DMS 273 treated with DMSO at 0.1 percent for 48 hours (cell line): ENCODE data around the gene IL6.
"Not testable (repeated sequence)": the region's sequence is repeated elsewhere in the genome, so short reads cannot be mapped to it uniquely, and the experiment has no call there.

ENCODE experiments used
- DNase-seq: peaks from one replicate; lab custom pipeline; 2025; lab: John Stamatoyannopoulos, UW

The IL6 gene

DNA sequence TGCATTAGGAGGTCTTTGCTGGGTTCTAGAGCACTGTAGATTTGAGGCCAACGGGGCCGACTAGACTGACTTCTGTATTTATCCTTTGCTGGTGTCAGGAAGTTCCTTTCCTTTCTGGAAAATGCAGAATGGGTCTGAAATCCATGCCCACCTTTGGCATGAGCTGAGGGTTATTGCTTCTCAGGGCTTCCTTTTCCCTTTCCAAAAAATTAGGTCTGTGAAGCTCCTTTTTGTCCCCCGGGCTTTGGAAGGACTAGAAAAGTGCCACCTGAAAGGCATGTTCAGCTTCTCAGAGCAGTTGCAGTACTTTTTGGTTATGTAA is 675 bp downstream of the IL6 start:
- DNase-seq: no peak

DNA sequence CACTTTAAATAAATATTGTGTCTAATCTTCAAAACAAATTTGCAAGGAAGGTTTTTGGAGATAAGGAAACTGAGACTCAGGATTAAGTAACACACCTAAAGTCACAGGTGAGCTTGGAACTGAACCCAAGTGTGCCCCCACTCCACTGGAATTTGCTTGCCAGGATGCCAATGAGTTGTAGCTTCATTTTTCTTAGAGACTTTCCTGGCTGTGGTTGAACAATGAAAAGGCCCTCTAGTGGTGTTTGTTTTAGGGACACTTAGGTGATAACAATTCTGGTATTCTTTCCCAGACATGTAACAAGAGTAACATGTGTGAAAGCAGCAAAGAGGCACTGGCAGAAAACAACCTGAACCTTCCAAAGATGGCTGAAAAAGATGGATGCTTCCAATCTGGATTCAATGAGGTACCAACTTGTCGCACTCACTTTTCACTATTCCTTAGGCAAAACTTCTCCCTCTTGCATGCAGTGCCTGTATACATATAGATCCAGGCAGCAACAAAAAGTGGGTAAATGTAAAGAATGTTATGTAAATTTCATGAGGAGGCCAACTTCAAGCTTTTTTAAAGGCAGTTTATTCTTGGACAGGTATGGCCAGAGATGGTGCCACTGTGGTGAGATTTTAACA is 1.5 kb downstream of the IL6 start:
- no peak for DNase-seq

DNA sequence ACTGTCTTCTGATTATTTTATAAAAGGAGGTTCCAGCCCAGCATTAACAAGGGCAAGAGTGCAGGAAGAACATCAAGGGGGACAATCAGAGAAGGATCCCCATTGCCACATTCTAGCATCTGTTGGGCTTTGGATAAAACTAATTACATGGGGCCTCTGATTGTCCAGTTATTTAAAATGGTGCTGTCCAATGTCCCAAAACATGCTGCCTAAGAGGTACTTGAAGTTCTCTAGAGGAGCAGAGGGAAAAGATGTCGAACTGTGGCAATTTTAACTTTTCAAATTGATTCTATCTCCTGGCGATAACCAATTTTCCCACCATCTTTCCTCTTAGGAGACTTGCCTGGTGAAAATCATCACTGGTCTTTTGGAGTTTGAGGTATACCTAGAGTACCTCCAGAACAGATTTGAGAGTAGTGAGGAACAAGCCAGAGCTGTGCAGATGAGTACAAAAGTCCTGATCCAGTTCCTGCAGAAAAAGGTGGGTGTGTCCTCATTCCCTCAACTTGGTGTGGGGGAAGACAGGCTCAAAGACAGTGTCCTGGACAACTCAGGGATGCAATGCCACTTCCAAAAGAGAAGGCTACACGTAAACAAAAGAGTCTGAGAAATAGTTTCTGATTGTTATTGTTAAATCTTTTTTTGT is 2.3 kb downstream of the IL6 start:
- DNase-seq: no peak

DNA sequence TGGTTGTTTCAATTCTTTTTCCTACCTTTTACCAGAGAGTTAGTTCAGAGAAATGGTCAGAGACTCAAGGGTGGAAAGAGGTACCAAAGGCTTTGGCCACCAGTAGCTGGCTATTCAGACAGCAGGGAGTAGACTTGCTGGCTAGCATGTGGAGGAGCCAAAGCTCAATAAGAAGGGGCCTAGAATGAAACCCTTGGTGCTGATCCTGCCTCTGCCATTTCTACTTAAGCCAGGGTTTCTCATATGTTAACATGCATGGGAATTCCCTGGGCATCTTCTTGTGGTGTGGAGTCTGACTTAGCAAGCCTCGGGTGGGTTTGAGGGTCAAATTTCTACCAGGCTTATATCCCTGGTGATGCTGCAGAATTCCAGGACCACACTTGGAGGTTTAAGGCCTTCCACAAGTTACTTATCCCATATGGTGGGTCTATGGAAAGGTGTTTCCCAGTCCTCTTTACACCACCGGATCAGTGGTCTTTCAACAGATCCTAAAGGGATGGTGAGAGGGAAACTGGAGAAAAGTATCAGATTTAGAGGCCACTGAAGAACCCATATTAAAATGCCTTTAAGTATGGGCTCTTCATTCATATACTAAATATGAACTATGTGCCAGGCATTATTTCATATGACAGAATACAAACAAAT is 3.2 kb downstream of the IL6 start:
- no peak for DNase-seq

DNA sequence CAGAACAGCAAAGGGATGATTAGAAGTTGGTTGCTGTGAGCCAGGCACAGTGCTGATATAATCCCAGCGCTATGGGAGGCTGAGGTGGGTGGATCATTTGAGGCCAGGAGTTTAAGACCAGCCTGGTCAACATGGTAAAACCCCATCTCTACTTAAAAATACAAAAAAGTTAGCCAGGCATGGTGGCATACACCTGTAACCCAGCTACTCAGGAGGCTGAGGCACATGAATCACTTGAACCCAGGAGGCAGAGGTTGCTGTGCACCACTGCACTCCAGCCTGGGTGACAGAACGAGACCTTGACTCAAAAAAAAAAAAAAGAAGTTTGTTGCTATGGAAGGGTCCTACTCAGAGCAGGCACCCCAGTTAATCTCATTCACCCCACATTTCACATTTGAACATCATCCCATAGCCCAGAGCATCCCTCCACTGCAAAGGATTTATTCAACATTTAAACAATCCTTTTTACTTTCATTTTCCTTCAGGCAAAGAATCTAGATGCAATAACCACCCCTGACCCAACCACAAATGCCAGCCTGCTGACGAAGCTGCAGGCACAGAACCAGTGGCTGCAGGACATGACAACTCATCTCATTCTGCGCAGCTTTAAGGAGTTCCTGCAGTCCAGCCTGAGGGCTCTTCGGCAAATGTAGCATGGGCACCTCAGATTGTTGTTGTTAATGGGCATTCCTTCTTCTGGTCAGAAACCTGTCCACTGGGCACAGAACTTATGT is 4.1 kb downstream of the IL6 start:
- DNase-seq: no peak

DNA sequence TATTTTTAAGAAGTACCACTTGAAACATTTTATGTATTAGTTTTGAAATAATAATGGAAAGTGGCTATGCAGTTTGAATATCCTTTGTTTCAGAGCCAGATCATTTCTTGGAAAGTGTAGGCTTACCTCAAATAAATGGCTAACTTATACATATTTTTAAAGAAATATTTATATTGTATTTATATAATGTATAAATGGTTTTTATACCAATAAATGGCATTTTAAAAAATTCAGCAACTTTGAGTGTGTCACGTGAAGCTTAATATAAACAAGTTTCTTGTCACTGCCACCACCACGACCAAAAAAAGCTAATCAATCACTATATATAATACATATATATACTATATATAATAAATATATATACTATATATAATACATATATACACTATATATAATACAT is 4.8 kb downstream of the IL6 start:
- no peak for DNase-seq

DNA sequence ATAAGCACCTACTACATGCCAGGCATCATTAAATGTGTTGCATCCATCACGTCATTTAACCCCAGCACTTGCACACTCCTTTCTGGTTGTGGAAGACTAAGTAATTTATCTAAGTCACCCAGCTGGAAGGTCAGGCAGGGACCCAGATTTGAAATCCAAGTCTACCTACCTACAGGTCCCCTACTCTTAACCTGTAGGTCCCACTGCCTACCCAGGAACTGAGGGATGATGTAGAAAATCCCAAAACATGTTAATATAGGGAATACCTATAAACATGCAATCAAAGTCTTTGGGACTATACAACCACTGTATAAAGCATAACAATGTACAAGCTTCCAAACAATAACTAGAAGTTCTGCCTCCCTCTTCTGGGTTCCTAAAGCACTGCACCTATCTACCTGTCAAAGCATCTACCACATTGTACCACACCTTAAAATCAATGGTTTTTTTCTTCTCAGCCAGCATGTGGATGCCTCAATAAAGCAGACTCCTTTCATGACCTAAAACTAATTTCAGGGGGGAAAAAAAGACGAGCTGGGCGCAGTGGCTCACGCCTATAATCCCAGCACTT is 5.6 kb downstream of the IL6 start:
- no peak for DNase-seq

DNA sequence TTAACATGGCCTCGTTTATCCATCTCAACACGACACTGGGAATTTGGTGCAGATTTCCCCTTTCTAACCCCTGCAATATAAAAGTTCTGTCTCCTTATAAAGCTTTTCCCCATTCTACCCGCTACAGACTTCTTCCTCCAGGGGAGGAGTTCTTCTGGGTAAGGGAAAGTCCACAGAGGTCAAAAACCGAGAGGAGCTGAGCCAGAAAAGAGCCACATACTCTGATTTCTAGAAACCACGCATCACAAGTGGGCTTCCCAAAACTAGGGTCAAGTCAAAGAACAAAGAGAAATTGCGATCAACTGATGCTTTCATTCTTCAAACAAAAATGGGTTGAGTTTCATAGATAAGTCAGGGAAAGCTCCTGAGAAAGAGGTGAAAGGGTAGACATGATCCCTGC is 6.8 kb downstream of the IL6 start:
- DNase-seq: no peak

DNA sequence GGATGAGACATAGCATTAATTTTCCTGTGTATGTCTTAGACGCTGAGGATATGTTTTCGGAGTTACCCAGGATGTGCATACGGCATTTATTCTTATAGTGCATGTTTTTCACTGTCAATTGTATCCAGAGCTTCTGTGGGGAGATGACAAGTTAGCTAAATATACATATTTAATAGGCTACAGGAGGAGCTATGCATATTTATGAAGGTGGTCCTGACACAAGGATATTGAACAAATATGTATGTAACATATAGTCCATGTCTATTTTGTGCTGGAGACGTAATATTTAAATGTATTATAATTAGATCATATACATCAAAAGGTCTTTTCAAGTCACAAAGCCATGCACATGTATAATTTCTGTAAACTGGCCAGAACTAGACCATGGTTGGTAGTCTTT is 16.0 kb downstream of the IL6 start:
- no peak for DNase-seq

DNA sequence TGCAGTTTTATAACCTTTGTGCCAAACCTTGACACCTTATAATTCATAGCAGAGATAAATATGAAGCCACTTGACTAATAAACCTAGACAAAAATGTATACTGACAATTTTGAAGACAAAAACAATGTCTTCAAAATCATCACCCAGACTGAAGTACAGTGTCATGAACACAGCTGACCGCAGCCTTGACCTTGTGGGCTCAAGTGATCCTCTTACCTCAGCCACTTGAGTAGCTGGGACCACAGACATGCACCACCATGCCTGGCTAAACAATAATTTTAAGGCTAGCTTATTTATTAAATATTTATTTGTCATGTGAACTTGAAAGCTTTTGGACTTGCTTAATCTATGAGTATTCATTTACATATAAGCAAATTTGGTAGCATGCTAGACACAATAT is 24.3 kb downstream of the IL6 start:
- DNase-seq: no peak

DNA sequence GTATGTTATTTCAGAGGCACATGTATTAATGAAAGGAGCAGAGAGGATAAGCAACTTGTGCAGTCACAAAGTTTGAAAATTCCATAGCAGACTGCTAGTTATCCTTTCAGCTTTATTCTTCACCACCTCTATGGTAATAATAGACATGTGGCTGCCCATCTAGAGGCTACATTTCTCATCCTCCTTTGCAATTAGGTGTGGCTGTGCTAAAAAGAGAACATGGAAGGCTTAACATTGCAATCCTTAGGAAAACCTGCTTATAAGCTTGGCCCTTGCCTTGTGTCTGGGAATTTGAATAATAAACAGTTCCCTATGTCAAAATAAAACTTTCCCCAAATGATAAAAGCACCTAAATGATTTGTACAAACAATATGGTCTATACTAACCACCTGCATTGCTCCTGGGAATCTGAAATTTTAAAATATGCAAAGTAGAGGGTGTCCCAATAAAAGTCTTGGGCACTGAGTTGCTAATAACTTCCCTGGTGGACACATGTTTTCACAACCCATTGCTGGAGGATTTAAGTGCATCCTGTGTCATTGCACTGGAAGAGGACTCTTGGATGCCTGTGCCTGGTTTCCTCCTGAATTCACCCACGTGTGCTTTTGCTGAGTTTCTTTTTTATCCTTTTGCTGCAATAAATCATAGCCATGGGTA is 30.5 kb downstream of the IL6 start:
- DNase-seq: no peak

DNA sequence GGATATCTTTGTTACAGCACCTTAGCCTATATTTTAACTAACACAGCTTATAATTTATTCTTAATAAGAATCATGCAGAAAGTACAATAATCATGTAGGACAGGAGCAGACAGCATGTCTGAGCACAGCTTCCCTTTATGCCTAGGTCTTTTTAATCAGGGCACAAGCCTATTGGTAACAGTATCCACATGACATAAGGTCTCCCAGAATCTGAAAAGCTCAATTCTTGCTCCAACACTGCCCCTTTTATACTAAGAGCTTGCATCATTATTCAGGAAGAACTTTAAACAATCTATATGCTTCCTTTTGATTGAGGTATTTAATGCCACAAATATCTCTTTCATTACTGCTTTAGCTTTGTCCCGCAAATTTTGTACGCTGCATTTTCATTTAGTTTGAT is 31.6 kb downstream of the IL6 start:
- no peak for DNase-seq

DNA sequence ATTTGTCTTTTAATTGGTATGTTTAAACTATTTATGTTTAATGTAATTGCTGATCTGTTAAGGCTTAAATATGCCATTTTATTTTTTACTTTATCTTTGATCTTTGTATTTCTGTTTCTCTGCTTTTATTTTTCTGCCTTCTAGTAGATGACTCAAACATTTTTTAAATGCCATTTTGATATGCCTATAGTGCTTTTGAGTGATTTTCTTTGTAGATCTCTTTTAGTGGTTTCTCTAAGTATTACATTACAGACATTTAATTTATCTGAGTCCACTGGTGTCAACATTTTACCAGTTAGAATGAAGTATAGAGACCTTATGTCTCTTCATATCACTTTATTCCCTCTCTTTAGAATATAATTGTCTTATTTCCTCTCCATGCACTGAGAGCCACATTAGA is 32.7 kb downstream of the IL6 start:
- no peak for DNase-seq

DNA sequence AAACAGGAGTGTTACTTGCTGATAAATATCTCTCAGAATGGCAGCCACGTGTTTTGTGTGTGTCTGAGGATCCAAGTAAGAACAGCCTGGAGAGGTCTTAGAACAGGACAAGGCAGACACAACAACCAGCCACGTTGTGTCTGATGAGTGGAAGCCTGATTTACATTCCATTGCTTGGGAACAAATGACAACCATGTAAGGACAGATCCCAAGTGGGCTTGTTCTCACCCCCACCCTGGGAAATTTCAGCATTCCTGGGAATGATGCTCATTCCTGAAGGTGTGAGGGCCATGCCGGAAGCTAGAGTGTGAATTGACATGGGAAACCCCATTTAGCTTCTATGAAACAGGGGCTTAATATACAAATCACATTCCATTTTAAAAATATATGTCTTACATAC is 35.9 kb downstream of the IL6 start:
- DNase-seq: no peak

DNA sequence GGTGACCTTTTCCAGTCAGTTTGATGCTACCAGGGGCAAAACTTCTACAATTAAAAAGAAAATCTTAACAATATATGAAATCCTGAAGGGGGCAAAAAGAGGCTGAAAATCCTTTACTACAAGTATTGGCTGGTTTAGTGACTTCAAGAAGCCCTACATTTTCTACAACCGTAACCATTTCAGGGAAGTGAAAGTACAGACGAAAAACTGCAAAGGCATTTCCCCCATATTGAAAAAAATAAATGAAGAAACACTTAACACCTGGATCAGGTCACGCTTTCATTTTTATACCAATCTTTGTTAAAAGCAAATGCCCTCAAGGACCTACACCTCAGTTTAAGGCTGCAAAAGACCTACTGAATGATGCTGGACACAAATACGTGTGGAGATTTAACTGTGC is 38.6 kb downstream of the IL6 start:
- DNase-seq: no peak

DNA sequence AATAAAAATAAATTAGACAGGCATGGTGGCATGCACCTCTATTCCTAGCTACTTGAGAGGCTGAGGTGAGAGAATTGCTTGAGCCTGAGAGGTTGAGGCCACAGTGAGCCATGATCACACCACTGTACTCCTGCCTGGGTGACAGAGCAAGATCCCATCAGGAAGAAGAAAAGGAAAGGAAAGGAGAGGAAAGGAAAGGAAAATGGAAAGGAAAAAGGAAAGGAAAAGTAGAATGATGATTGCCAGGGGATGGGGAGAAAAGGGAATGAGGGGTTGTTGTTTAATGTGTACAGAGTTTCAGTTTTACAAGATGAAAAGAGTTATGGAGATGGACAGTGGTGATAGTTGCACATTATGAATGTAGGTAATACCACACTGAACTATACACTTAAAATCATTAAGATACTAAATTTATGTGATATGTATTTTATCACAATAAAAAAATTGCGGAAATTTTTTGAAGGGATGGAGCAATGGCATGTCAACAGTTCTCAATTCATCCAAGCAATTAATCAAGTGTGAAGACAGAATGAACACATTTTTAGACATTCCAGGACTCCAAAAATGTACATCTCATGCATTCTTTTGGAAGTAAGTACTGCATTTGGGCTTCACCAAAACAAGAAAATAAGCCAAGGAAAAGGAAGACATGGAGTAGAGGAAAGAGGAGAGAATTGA is 44.3 kb downstream of the IL6 start:
- DNase-seq: no peak

DNA sequence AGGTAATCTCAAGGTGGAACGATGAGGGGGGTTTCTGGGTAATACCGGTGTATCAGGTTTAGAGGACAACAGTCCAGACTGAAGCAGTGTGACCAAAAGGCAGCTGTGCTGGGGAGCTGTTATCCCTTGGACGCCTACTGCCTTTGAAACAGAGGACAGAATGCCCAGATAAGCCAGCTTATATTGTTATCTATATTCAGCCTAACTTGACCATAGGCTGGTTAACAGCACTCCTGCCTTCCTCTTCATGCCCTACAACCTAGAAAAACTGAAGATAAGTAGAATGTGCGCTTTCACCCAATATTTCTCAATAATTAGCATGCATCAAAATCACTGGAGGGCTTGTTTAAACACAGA is 44.9 kb downstream of the IL6 start:
- DNase-seq: no peak

DNA sequence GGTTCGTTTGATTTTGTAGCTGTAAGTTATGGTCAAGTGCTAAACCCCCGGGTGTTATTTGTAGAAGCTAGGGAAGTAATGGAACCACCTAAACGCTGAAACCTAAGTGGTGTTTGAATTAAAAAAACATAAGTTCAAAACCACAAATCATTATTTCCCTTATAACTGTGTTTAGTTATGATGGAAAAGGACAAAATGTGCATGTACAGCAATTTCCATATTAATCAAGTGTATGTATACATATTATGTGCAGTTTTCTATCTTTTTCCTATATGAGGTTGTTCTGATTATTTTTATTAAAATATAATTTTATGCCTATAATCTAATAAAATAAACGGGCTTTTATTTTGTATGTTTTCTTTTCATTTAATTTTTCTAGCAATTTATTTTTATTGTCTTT is 45.9 kb downstream of the IL6 start:
- DNase-seq: no peak

DNA sequence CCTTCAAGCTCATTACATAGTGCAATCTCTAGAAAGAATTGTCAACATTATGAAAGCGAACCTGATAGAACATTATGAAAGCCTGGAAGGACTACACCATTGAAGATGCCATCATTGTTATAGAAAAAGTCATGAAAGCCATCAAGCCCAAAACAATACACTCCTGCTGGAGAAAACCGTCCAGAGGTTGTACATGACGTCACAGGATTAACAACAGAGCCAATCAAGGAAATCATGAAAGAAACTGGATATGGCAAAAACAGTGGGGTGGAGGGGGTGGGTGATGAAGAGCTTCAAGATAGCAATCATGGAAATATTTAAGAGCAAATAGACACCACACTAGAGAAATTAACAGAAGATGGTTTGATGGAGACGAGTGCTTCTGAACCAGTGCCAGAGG is 50.0 kb downstream of the IL6 start:
- no peak for DNase-seq

DNA sequence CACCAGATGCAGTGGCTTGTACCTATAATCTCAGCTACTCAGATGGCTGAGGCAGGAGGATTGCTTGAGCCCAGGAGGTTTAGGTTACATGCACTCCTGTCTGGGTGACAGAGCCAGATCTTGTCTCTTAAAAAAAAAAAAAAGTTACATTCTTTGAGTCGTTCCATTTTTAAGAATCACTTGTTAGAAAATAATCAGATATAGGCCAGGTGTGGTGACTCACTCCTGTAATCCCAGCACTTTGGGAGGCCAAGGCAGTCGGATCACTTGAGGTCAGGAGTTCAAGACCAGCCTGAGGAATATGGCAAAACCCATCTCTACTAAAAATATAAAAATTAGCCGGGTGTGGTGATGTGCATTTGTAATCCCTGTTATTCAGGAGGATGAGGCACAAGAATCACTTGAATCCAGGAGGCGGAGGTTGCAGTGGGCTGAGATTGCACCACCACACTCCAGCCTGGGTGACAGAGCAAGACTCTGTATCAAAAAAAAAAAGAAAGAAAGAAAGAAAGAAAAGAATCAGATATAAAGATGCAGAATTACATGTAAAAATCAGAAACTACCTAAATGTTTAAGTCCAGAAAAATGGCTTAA is 52.8 kb downstream of the IL6 start:
- DNase-seq: not testable (repeated sequence)

DNA sequence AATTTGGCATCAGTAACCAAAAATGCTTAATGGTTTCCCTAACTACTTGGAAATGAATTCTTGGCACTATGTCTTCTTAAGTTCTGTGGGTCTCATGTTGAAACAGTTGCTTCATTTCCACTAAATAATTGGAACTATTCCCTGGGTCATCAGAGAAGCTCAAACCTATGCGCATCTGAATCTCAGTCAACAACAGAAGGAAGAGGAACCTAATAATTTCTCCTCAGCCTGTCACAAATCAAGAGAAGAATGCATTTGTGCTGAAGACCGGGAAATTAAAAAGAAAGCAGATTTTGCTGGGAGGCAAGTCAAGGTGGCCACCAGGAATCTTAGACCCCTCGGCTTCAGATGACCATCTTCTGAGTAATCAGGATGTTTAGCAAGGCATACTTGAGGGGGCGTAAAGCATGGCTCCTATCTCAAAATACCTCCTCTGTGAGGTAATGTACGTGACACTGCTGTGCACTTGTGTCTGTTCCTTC is 54.3 kb downstream of the IL6 start:
- no peak for DNase-seq
